GOT3 (cell line): ENCODE results near the gene RCAN1.

ENCODE experiments used
- DNase-seq: peaks from one replicate; lab custom pipeline; 2025; ENCODE audit warnings: mixed read lengths; lab: John Stamatoyannopoulos, UW

The RCAN1 gene

DNA sequence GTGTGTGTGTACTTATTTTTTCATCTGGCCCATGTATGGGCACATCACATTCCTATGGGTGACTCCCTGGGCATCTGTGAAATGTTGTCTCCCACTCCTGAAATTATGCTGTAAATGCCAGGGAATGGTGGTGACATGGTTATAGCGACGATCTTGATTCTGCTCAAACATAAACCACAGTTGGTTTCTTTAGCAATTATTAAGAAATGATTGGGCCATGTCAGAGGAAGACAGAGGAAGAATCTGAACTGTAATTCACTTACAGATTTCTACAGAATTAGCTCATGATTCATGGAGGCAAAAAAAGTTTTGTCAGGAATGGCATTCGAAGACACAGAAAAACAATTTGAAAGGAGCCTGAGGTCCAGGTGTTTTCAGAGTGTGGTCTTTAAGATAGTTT, 77.1 kb downstream of the RCAN1 start:
- DNase-seq = no peak

DNA sequence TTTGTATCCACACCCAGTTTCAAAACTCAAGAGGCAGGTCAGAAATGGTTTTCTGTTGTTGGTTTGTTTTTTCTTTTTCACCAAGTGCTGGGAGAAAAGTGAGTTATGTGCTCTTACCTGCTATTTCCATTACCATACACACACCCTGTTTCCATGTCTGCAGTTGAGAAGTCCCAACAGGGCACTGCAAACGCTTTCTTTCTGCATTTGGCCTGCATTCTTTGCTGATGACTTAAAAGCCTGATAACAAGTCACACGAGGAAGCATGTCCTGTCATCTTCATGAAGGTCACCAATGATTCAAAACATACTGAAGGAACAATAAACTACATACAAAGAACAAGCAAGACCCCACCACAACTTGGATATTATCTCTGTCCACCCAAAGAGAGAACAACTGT, 78.1 kb downstream of the RCAN1 start:
- DNase-seq = no peak

DNA sequence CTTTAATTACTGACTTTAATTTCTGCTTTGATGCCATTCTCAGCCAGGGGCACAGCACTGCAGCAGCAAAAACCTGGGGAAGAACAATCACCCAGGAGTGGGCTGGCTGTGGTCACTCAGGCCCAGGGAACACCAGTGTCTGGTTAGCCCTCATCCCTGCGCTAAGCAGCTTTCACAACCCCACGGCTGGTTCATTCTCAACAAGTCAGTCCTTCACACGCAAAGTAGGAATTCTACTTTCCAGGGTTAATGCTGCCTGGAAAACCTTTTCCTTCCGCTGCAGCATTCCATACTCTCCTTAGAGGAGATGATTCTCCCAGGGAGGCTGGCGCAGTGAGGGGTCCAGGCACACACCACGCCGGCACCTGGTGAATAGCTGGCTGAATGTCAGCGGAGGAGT, 78.6 kb downstream of the RCAN1 start:
- no peak for DNase-seq

DNA sequence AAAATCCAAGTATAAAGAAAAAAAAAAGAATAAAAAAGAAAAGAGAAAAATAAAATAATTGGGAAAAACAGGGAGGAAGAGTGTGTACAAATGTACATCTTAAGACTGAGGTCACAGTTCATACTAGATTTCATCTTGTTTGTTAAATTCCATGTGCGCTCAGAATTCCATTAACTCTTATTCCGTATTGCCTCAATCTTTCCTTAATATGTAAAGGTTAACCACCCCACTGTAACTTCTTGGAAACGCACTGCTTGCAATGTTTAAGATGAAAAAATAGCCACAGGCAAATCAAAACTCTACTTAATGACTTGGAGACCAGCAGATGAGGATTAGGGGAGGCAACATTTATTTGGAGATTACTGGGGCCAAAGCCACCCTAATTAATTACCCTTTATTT, 79.0 kb downstream of the RCAN1 start:
- no peak for DNase-seq

DNA sequence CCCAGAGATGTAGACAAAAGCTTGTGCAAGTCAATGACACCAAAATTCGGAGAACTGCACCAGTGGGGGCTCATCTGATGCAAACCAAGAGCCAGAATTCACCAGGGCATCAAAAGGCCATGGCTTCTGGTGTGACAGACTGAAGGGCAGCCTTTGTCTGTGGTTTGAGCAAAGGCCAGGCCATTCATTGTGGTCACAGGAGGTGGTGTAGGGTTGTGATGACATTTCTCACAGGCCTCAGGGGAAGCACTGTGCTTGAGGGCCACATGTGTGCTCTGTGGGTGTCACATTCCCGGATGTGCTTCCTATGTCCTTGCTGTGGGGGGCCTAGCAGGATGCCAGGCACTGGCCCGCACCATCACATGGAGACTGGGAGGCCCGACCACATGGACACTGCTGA, 80.4 kb downstream of the RCAN1 start:
- no peak for DNase-seq

DNA sequence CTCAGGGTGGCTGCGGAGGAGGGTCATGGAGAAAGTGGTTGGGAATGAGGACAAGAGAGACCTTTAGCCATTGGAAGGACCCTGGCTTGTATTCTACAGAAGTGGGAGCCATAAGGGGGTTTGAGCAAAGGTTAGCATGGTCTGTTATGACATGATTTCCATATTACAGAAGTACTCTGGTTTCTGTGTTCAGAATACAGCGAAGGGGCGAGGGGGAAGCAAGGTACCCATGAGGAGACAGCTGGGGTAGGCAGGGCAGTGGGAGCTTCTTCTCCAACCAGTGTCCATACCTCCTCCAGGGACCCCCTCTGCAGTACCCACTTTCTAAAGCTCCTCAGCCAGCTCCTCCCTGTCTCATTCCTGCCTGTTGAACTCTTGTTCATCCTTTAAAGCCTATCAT, 81.0 kb downstream of the RCAN1 start:
- no peak for DNase-seq

DNA sequence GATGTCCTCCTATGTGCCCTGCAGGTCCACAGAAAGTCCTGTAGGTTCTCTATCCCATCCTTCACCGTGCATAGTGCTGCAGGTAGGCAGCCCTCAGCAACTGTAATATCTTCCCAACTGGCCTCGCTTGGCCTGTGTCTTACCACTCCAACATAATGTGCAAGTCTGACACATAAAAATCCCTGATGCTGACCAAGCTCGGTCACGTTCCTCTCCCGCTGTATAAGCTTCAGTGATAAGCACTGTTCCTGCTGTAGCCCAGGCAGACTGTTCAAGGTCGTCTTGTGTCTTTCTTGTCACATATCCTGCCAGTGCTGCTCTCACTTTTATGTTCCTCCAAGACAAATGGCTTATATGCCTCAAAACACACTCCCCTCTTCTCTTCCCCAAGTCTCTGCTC, 83.5 kb downstream of the RCAN1 start:
- no peak for DNase-seq

DNA sequence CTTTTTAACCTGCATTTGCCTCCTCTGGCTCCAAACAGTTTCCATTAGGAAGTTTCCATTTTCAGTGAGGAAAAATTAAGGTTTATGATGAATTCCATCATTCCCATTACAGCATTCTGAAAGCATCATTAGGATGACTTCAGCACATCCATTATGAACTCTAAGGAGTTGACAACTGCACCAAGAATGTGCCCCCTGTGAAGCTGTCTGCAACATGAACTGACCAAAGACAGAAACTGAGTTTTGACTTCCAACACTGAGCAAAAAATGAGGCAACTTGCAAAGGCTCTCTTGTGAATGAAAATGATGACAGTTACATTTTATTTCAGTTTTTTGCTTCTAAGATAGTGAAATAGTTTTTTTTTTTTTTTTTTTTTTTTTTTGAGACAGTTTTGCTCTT, 84.7 kb downstream of the RCAN1 start:
- DNase-seq = no peak

DNA sequence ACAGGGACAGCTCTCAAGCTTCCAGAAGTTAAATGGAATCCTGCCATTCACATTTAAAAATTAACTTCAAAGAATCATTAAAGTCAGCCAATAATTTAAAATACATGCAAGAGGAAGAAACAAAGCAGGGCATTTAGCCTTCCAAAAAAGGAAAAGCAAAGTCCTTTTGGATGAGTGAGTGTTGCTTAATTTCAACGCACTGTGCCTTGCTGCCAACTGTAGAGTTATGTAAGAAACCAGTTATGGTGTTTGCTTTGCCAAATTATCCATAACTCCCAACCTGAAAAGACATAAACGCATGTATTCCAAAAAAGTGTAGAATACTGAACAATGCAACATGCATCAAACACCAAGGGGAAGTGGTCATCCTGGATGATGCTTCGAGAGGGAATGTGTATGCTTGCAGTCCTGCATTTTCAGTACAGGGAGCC, 86.8 kb downstream of the RCAN1 start:
- no peak for DNase-seq

DNA sequence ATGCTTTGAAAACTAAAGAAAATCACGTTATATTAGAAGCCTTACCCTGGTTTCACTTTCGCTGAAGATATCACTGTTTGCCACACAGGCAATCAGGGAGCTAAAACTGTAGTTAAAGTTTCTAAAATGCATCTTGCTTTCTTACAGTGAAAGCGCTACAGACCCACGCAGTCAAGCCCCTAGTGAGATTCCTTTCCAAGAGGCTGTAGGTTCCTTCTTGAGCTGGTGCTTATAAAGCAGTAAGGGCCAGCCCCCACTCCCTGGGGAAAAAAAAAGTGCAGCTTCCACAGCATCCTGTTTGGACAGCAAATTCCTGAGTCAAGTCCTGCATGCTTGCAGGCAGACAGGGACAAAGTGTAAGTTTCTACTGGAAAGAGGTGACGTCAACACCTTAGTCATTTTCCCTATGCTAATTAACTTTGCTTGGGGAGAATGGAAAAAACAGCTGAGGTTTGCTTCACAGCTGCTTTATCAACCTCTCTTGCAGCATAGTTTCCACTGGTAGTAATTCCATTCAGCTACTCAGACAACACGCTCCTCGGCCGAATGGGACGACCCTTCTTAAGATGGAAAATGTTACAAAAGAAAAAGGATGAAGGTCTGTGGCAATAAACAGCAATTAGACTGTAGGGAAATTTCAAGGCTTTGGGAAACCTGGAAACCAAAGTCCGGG, 88.2 kb downstream of the RCAN1 start:
- peak; percentile 86 for DNase-seq

DNA sequence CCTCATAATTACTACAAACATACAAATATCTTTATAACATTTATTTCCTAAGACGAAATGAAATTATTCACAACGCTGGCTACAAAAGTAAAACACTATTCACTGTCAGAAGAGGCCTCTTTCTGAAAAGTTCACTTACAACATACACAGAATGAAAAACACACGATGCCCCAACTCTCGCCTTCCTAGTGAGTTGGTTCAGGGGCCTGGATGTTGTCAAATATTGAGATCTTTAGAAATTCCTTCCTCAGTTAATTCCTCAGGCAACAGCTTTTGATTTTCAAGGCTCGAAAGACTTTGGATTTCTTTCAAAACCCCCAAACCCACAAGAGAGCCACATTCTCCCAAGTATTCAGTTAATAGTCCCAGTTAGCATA, 88.7 kb downstream of the RCAN1 start:
- no peak for DNase-seq

DNA sequence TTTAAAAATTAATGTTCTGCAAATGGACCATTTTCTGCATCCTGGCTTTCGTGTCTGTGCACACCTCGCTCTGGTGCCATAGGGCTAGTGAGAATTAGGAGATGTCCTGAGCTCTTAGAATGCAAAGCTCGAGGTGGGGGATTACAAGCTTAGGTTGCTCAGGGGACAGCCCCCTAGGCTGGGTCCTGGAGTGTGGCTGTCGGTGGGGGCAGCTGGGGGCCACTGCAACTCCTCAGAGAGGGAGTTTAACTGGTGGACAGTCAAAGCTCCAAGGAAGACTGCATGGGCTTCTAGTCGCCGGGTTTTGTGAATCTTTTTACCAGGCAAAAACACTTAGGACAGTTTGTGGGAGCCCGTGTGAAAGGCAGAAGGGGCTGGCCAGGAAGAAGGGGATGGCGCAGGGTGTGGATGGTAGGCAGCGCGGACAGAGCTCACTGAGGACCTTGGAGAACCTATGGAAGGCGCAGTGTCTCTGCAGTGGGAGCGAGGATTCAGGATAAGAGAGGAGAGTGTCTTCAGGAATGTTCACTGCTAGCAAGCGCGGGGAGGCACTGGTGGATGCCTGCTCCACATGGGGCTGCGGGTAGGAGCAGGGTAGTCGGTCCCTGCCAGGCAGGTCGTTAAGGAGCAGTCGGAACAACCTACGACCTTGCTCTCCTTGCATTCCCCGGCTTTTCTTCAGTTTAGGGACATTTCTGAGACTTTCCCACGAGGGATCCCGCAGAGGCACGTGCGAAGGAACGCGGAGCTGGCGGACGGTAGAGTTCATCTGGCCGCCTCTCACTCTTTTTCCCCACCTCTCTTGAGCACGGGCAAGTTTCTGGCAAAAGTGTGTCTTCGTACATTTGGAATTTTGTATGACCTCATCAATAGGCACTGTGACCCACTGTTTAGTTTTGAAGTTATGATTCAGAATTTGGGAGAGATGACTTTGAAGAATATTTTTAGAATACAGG, 90.0 kb downstream of the RCAN1 start:
- DNase-seq = no peak

DNA sequence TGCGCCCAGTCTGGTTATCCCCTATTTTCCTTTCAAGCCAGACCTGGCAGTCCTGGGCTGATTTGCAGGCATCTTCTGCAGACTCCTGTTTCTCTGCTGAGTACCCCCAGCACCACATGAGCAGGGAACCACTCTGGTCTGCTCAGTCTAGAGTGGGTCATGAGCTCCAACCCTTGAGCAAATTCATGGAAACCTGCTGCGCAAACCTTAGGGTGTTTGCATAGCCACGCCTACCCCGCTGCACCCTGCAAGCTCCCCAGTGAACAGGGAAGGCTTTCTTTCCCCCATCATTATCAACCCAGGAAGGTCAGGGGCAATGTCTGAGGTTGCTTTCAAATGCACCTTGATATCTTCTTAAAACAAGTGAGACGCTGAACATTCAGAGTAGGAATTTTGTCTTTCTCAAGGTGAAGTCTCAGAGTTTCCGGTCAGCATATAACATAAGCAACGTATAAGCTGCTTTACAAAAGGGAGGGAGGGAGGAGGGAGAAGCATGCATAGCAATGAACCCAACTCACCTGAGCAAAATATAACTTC, 91.8 kb downstream of the RCAN1 start:
- DNase-seq = no peak

DNA sequence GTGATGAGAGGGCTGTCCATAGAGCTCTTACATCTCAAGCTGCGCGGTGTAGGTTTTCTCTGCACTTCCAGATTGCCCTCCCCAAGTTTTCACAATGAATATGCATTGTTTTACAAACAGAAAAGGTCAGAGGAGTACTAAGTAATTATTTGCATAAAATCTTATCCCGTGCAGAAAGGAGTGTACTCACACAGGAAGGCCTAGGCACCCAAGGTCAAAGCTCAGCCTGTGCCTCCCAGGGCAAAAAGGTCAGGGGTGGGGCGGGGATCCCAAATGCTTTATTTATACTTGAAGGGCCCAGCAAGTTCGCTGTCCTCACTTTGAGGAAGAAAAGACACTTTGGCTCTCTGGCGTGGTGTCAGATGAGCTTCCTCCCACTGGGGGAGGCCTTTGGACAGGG, 92.6 kb downstream of the RCAN1 start:
- no peak for DNase-seq

DNA sequence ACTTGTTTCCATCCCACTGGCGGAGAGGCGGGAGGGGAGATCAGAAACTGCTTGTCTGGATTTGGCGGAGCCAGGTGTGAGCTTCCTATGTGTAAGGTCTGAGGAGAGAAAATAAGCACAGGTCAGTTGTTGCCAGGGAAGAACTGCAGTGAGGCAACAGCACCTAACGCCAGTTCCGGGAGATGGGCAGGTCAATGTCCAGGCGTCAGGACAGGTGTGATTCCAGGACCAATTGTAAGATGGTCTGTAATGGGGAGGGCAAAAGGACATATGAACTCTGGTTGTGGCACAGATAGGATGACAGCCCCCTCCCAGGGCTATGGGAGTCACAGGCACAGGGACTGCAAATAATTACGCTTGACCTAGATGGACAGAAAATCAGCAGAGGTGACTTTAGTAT, 93.4 kb downstream of the RCAN1 start:
- DNase-seq = no peak

DNA sequence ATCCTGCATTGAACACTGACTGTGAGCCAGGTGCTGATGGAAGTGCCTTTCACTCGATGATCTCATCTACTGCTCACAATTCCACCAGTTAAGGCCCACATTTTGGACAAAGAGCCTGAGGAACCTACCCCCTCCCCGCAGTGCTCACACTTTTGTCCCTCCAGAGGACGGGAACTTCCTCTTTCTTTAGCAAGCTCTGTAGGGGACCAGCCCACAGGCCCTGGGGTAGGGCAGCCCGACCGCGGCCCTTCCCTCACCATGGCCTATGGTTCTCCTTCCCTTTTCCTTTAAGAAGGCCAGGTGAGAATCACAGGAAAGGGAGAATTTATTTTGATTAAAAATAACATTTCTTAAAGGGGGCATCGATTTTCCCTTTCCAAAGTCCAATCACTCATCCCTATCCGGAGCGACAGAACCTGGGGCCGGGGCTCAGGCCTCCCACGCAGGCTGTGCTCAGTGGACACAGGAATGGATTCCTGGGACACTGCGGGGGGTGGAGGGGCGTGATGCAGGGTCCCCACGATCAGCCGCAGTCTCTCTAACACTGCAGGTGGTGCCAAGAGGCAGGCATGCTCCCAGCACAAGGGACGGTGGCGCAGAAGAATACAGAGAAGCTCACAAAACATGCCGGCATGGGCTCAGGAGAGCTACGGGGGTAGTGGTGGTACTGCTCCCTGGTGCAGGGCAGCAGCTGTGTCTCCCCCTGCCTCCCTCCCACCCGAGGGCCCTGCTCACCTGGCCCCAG, 94.0 kb downstream of the RCAN1 start:
- no peak for DNase-seq

DNA sequence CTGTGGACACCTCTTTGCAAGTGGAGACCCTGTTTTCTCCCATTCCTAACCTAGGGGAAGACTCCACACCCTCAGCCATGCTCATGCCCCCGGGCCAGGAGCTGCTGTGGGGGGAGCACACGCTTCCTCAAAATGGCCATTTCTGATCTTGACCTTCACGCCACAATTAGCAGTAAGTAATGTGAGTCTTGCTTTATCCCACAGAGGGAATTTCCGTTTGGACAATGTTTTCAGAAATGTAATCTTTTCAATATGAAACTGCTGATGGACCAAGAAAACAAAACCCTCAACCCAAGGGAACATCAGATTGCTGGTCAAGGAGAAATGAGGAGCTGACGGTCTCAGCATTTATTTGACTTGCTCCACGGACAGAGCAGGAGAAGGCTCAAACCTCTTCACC, 94.6 kb downstream of the RCAN1 start:
- no peak for DNase-seq

DNA sequence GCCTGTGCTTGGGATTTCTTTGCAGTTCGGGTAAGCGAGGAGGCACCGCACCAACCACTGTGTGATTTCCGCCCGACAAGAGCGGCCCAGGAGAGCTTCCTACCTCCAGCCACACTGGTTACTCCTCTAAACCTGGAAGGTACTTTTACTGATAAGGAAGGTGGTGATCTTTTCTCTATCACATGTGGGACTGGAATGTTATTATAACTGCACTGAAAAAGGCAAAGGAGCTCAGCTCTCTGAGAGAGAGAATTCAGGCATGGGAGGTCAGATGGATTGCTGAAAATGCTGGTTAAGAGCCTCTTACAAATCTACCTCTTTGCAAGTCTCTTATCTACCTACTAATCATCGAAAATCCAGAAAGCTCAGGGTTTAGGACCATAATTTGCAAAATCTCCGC, 95.2 kb downstream of the RCAN1 start:
- DNase-seq = no peak

DNA sequence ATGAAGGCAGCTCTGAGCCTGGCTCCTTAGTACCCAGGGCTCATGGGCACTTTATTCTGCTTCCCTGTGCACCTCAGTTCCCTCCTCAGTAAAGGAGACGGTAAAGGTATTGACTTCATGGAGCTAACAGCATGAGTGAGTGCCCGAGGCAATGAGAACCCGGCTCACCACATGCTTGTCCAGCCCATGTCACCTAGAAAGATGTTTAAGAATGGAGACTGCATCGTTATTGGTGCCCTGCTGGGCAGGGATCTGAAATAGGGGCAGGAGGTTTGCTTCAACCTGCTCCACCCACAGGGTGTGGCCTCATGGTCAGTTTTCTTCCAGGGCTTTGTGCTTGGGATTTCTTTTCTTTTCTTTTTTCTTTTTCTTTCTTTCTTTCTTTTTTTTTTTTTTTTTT, 95.9 kb downstream of the RCAN1 start:
- DNase-seq = no peak

DNA sequence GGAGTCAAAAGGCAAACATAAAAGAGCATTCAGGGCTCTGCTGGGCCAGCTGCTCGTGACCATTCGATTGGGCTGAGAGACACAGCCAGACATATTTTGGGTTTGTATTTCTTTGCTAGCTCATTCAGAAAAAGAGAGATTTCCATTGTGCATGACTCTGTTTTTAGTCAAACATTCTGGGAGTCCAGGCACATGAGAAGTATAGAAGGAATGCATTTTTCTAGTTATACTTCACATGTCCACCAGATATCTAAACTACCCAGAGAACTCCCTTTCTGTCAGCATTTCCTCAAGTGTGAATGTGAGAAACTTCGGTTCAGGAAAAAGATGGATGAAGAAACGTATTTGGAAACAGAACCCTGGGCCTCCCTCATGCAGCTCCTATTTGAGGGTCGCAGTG, 96.6 kb downstream of the RCAN1 start:
- no peak for DNase-seq

DNA sequence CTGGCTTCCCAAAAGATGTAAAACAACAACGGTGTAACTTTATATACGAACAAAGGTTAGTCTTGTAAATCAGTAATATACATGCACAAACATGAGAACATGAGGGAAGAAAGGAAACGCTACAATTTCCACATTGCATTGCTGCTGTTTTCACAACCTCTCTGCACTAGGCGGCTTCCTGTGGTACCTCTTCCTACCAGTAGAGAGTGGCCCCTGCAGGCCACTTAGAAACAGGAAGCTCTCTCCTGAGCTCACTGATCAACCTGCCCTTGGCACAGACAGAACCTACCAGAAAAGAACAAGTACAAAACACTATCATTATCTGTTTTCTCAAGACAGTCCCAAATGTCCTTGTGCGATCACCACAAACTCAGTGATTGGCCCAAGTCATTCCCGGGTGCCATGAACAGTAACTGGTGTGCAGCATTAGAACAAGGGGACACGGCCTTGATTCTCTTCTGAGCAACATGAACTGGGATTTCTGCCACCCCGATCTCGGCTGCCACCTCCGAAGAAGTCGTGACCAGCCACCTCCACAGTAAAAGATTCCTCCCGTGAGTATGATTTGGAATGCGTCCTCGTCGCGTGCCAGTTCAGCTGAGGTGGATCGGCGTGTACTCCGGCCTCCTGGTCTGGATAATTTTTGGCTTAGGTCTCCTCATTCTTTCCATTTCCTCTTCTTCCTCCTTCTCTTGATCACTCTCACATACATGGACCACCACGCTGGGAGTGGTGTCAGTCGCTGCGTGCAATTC, 97.2 kb downstream of the RCAN1 start:
- DNase-seq = no peak

DNA sequence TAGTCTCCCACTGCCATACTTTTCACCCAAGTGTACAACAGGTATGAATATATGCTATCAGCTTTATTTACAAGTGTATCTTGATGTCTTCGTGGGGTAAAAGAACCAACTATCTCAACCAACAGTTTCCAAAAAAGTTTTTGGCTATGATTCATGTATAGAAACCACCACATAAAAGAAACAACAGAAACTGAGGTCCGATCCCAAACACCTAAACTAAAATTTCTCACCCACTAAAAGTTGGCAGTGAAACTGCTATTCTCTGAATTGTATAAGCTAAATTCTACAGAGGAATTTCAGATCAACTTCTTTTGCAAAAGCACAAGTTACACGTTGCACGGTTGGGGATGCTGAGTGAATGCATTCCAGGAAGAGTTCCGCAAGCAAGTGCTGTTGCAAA, 97.9 kb downstream of the RCAN1 start:
- no peak for DNase-seq
